ENCODE results near the gene MBD3L1. TPM values are rescaled to one million over a fixed set of nuclear protein-coding genes. Genes with fewer than 3 reads are reported as not detected.

The MBD3L1 gene
- polyA plus RNA-seq, 1 donor = not detected

DNA sequence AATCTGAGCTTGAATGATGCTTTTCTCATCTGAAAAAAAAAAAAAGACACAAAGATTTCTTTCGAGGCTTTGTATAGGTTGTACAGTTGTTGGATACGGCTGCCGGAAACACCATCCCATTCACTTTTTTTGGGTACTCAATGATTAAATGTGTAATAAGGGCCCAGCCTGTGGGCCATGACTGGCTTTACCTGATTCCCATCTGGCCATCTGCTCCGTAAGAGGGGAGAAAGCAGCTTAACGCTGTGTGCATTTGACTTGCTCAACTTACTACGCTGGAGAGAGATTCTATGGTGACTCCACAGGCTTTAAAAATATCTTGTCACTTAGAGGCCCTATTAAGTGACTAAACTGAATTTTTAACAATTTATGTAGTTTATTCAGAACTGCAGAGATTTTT lies 804 bp upstream of the MBD3L1 start:
- peak overlapping the region; percentile 96 for H3K27ac ChIP-seq (ENCODE audit: low read length)
- H3K4me3 ChIP-seq (ENCODE audit: low read length) = peak overlapping the region; percentile 92
- H3K4me1 ChIP-seq (ENCODE audit: control insufficient read depth, insufficient read depth, low read length) = peaks cover 4% of the 10 kb centered on the region
- no peaks in the 10 kb centered on the region for H3K9me3 ChIP-seq (ENCODE audit: control insufficient read depth, low read depth, low read length)
- no peak for DNase-seq
- no peaks in the 10 kb centered on the region for H3K27me3 ChIP-seq (ENCODE audit: control insufficient read depth, insufficient read depth, low read length)
- no CpG with 5 or more reads among the region's 6 CpGs for WGBS (ENCODE audit: insufficient coverage, low lambda C conversion rate)
- H3K36me3 ChIP-seq (ENCODE audit: control insufficient read depth, insufficient read depth, low read length) = peaks cover 17% of the 10 kb centered on the region

DNA sequence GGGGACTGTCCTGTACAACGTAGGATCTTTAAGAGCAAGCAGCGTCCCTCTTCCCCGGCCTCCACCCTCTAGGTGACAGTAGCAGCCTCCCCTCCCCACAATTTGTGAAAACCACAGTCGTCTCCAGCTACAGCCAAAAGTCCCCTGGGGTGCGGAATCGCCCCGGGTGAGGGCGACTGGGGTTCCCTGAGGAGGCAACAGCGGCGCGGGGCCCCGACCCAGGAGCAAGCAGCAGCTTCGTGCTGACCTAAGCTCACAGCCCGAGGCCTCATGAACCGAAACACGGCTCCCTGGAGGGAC lies 395 bp upstream of the MBD3L1 start:
- Histone ChIP-seq H3K36me3 (ENCODE audit: control insufficient read depth, insufficient read depth, low read length) (peaks cover 12% of the 10 kb centered on the region), H3K27me3 (ENCODE audit: control insufficient read depth, insufficient read depth, low read length) (no peaks in the 10 kb centered on the region), H3K27ac (ENCODE audit: low read length) (peak overlapping the region; percentile 96), H3K4me1 (ENCODE audit: control insufficient read depth, insufficient read depth, low read length) (peaks cover 4% of the 10 kb centered on the region), H3K9me3 (ENCODE audit: control insufficient read depth, low read depth, low read length) (no peaks in the 10 kb centered on the region), H3K4me3 (ENCODE audit: low read length) (peak overlapping the region; percentile 92)
- no CpG with 5 or more reads among the region's 16 CpGs for WGBS (ENCODE audit: insufficient coverage, low lambda C conversion rate)
- no peak for DNase-seq

DNA sequence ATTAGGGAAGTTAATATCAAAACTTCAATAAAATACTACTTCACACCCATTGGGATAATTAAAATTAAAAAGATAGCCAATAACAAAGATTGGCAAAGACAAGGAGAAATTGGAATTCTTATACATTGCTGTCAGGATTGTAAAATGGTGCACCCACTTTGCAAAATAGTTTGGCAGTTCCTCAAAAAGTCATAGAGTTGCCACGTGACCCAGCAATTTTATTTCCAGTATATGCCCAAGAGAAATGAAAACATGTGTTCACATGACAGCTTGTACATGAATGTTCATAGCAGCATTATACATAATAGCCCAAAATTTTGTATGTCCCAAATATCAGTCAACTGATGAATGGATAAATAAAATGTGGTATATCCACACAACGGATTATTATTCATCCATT lies 3.3 kb downstream of the MBD3L1 start:
- 86% methylated on average over 1 of the region's 2 CpGs for WGBS (ENCODE audit: insufficient coverage, low lambda C conversion rate)
- no peak for DNase-seq
- Histone ChIP-seq H3K9me3 (ENCODE audit: control insufficient read depth, low read depth, low read length) (no peaks in the 10 kb centered on the region), H3K27ac (ENCODE audit: low read length) (no peak overlapping the region), H3K4me3 (ENCODE audit: low read length) (no peak overlapping the region), H3K36me3 (ENCODE audit: control insufficient read depth, insufficient read depth, low read length) (no peaks in the 10 kb centered on the region), H3K4me1 (ENCODE audit: control insufficient read depth, insufficient read depth, low read length) (peaks cover 4% of the 10 kb centered on the region), H3K27me3 (ENCODE audit: control insufficient read depth, insufficient read depth, low read length) (no peaks in the 10 kb centered on the region)

DNA sequence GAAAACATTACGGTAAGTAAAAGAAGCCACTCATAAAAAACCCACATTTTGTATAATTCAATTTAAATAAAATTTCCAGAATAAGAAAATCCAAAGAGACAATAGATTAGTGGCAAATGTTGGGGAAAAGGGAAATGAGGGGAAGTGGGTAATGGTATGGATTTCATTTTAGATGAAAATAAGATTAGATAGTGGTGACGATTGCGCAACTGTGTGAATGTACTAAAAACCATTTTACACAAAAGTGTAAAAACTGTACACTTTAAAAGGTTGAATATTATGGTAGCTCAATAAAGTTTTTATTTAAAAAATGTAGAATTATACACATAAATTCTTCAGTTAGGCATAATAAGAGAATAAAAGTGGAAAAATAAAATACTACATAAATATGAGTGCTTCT lies 3.7 kb downstream of the MBD3L1 start:
- DNase-seq = no peak
- no peaks in the 10 kb centered on the region for H3K36me3 ChIP-seq (ENCODE audit: control insufficient read depth, insufficient read depth, low read length)
- WGBS (ENCODE audit: insufficient coverage, low lambda C conversion rate) = 94% methylated on average over 3 of the region's 3 CpGs
- no peaks in the 10 kb centered on the region for H3K9me3 ChIP-seq (ENCODE audit: control insufficient read depth, low read depth, low read length)
- H3K27ac ChIP-seq (ENCODE audit: low read length) = no peak overlapping the region
- H3K27me3 ChIP-seq (ENCODE audit: control insufficient read depth, insufficient read depth, low read length) = no peaks in the 10 kb centered on the region
- no peak overlapping the region for H3K4me3 ChIP-seq (ENCODE audit: low read length)
- peaks cover 4% of the 10 kb centered on the region for H3K4me1 ChIP-seq (ENCODE audit: control insufficient read depth, insufficient read depth, low read length)

DNA sequence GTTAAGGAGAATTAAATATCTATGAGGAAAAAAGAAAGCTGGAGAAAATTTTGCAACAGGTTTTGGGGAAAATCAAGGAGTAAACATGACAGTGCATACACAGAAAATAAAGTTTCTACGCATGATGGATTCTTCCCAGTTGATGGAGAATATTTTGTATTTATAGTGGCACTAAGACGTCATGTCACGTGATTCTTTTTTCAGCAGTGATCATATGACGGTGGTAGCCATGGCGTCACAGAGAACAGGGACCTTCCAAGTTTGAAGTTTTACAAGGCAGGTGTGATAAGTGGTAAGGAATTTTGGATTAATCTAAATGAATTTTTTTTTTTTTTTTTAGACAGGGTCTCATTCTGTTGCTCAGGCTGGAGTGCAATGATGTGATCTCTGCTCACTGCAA lies 8.5 kb downstream of the MBD3L1 start:
- 90% methylated on average over 2 of the region's 5 CpGs for WGBS (ENCODE audit: insufficient coverage, low lambda C conversion rate)
- DNase-seq = no peak
- no peak overlapping the region for H3K27ac ChIP-seq (ENCODE audit: low read length)

DNA sequence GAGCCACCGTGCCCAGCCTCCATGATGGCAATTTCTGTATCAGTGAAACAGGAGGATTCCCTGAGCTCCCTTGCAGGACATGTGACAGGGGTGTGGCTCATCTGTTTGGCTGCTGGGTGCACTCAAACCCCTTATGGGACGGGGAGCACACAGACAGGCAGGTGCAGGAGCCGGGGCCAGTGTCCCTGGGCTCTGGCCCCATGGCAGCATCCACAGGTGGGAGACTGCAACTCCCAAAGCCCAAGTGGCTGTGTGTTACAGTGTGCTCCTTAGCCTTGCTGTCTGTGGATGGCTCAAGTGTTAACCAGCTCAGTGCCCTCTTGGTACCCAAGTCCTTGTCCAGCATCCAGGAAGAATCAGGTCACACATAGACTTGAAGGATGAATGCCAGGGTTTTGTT lies 14.6 kb downstream of the MBD3L1 start:
- H3K4me3 ChIP-seq (ENCODE audit: low read length) = no peak overlapping the region
- H3K36me3 ChIP-seq (ENCODE audit: control insufficient read depth, insufficient read depth, low read length) = no peaks in the 10 kb centered on the region
- H3K27ac ChIP-seq (ENCODE audit: low read length) = no peak overlapping the region
- no peak for DNase-seq
- no peaks in the 10 kb centered on the region for H3K27me3 ChIP-seq (ENCODE audit: control insufficient read depth, insufficient read depth, low read length)
- H3K4me1 ChIP-seq (ENCODE audit: control insufficient read depth, insufficient read depth, low read length) = no peaks in the 10 kb centered on the region
- H3K9me3 ChIP-seq (ENCODE audit: control insufficient read depth, low read depth, low read length) = peaks cover 3% of the 10 kb centered on the region
- no CpG with 5 or more reads among the region's 3 CpGs for WGBS (ENCODE audit: insufficient coverage, low lambda C conversion rate)

More for the DNA sequence above, 8.5 kb downstream of the MBD3L1 start:
- no peaks in the 10 kb centered on the region for H3K4me1 ChIP-seq (ENCODE audit: control insufficient read depth, insufficient read depth, low read length)
- no peaks in the 10 kb centered on the region for H3K27me3 ChIP-seq (ENCODE audit: control insufficient read depth, insufficient read depth, low read length)
- no peak overlapping the region for H3K4me3 ChIP-seq (ENCODE audit: low read length)
- H3K36me3 ChIP-seq (ENCODE audit: control insufficient read depth, insufficient read depth, low read length) = no peaks in the 10 kb centered on the region
- no peaks in the 10 kb centered on the region for H3K9me3 ChIP-seq (ENCODE audit: control insufficient read depth, low read depth, low read length)

DNA sequence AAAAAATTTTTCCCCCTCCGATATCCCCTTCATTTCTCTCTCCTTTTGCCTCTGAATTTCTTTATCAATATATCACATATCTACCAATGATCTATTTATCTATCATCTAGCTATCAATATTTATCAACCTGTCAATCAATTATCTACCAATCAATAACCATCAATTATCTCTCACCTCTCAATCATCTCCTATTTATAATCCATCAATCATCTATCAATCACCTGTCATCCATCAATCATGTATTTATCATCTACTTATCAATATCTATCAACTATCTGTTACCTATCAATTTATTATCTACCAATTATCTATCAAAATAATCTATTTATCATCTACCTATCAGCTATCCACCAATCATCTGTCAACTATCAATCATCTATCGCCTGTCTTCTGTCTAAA lies 17.1 kb downstream of the MBD3L1 start:
- no peak overlapping the region for H3K27ac ChIP-seq (ENCODE audit: low read length)
- WGBS (ENCODE audit: insufficient coverage, low lambda C conversion rate) = 91% methylated on average over 2 of the region's 2 CpGs
- H3K9me3 ChIP-seq (ENCODE audit: control insufficient read depth, low read depth, low read length) = peaks cover 3% of the 10 kb centered on the region
- H3K27me3 ChIP-seq (ENCODE audit: control insufficient read depth, insufficient read depth, low read length) = no peaks in the 10 kb centered on the region
- H3K4me3 ChIP-seq (ENCODE audit: low read length) = no peak overlapping the region
- H3K36me3 ChIP-seq (ENCODE audit: control insufficient read depth, insufficient read depth, low read length) = no peaks in the 10 kb centered on the region
- no peak for DNase-seq
- no peaks in the 10 kb centered on the region for H3K4me1 ChIP-seq (ENCODE audit: control insufficient read depth, insufficient read depth, low read length)

DNA sequence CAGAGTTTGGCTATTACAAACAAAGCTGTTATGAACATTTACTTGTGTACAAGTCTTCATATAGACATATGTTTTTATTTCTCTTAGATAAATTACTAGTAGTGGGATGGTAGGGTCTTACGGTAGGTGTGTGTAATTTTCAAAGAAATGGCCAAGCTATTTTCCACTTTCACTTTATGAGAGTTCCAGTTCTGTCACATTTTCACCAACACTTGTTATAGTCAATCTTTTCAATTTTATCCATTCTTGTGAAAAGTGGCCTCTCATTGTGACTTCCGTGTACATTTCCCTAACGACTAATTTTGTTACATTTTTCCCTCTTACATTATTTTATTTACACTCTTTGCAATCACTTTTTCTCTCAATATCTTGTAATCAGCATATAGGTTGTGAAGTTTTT lies 18.3 kb downstream of the MBD3L1 start:
- H3K36me3 ChIP-seq (ENCODE audit: control insufficient read depth, insufficient read depth, low read length) = no peaks in the 10 kb centered on the region
- H3K27ac ChIP-seq (ENCODE audit: low read length) = no peak overlapping the region
- no peak for DNase-seq
- H3K4me1 ChIP-seq (ENCODE audit: control insufficient read depth, insufficient read depth, low read length) = no peaks in the 10 kb centered on the region
- H3K4me3 ChIP-seq (ENCODE audit: low read length) = no peak overlapping the region
- WGBS (ENCODE audit: insufficient coverage, low lambda C conversion rate) = 95% methylated on average over 2 of the region's 3 CpGs
- H3K9me3 ChIP-seq (ENCODE audit: control insufficient read depth, low read depth, low read length) = peaks cover 3% of the 10 kb centered on the region
- H3K27me3 ChIP-seq (ENCODE audit: control insufficient read depth, insufficient read depth, low read length) = no peaks in the 10 kb centered on the region

DNA sequence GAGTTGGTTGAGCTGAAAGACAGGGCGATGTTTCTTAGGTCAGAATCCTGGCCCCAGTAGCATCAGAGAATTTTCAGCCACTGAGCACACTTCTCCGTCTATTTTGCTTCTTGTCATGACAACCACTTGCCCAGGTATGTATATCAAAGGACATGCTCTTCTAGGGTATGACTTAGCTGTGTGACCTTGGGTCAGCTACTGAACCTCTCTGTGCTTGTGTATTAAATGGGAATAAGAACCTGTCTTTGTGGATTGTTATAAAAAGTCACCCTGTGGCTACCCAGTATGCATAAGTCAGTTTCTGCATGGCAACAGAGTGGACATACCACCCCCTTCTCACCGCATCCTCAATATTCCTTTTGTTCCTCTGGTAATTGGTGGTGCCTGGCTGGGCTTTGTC lies 26.1 kb downstream of the MBD3L1 start:
- Histone ChIP-seq H3K4me1 (ENCODE audit: control insufficient read depth, insufficient read depth, low read length) (no peaks in the 10 kb centered on the region), H3K27me3 (ENCODE audit: control insufficient read depth, insufficient read depth, low read length) (no peaks in the 10 kb centered on the region), H3K9me3 (ENCODE audit: control insufficient read depth, low read depth, low read length) (no peaks in the 10 kb centered on the region), H3K36me3 (ENCODE audit: control insufficient read depth, insufficient read depth, low read length) (no peaks in the 10 kb centered on the region), H3K27ac (ENCODE audit: low read length) (no peak overlapping the region), H3K4me3 (ENCODE audit: low read length) (no peak overlapping the region)
- no CpG with 5 or more reads among the region's 3 CpGs for WGBS (ENCODE audit: insufficient coverage, low lambda C conversion rate)
- DNase-seq = no peak

DNA sequence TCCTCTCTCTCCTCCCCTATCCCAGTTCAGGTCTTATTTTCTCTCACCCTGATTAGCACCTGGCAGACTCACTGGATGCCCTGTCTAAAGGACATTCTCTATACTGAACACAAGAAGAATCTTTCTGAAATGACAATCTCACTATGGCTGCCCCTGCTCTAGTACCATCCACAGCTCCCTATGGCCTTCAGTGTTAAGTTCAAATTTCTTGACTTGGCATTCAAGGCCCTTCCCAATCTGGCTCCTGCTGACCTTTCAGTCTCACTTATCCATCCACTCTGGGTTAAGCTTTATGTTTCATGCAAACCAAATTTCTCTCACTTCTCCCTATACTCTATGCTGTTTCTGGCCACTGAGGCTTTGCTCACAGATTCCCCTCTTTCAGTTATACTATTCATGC lies 34.2 kb downstream of the MBD3L1 start:
- Histone ChIP-seq H3K27ac (ENCODE audit: low read length) (no peak overlapping the region), H3K4me3 (ENCODE audit: low read length) (no peak overlapping the region), H3K27me3 (ENCODE audit: control insufficient read depth, insufficient read depth, low read length) (no peaks in the 10 kb centered on the region), H3K36me3 (ENCODE audit: control insufficient read depth, insufficient read depth, low read length) (no peaks in the 10 kb centered on the region), H3K4me1 (ENCODE audit: control insufficient read depth, insufficient read depth, low read length) (no peaks in the 10 kb centered on the region), H3K9me3 (ENCODE audit: control insufficient read depth, low read depth, low read length) (no peaks in the 10 kb centered on the region)
- DNase-seq = no peak

DNA sequence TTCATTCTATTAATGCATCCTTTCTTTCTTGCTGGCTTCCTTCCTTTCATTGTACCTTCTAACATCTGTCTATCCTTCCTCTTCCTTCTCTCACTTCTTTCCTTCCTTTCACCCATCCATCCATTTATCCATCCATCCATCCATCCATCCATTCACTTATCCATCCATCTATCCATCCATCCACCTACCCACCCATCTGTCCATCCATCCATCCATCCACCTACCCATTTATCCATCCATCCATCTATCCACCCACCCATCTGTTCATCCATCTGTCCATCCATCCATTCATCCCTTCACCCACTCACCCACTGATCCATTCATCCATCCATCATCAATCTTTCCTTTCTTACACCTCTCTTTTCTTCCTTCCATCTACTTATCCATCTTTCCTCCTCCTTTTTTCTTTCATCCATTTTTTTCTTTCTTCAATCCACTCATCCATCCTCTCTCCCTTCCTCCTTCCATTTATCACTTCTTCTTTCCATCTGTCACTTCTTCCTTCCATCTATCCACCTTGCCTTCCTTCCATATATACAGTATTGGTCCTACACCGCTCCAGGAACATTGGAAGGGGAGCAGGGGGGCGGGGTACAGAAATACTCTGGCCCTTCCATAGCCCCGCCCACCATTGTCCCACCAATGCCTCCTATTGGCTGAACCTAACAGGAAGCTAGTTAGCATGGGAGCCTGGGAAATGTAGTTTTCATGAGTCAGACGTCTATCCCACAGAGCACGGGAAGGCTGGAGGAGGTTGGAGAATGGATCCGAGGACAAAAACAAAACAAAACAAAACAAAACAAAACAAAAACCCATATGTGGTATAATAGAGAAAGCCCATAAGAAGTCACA lies 45.9 kb downstream of the MBD3L1 start:
- no peaks in the 10 kb centered on the region for H3K27me3 ChIP-seq (ENCODE audit: control insufficient read depth, insufficient read depth, low read length)
- no peak overlapping the region for H3K27ac ChIP-seq (ENCODE audit: low read length)
- H3K36me3 ChIP-seq (ENCODE audit: control insufficient read depth, insufficient read depth, low read length) = no peaks in the 10 kb centered on the region
- H3K4me3 ChIP-seq (ENCODE audit: low read length) = no peak overlapping the region
- no peaks in the 10 kb centered on the region for H3K4me1 ChIP-seq (ENCODE audit: control insufficient read depth, insufficient read depth, low read length)
- H3K9me3 ChIP-seq (ENCODE audit: control insufficient read depth, low read depth, low read length) = peaks cover 3% of the 10 kb centered on the region
- no CpG with 5 or more reads among the region's 6 CpGs for WGBS (ENCODE audit: insufficient coverage, low lambda C conversion rate)
- no peak for DNase-seq
